GM12891 (cell line): ENCODE measurements around the gene TANGO6.

Source experiments
- PAX5 ChIP-seq: IDR thresholded peaks from 2 replicates; pipeline ENCODE4 v1.6.1; 2011; ENCODE audit warnings: low read length, moderate library complexity, mild to moderate bottlenecking; ENCODE audit not compliant: insufficient read depth, severe bottlenecking
- POLR2A ChIP-seq: IDR thresholded peaks from 2 replicates; pipeline ENCODE4 v1.6.1; 2011; ENCODE audit warnings: low read depth, low read length, control low read depth
- POLR2AphosphoS5 ChIP-seq: IDR thresholded peaks from 2 replicates; pipeline ENCODE4 v1.6.1; 2011; ENCODE audit warnings: low read depth, low read length, control low read depth
- SPI1 ChIP-seq: IDR thresholded peaks from 2 replicates; pipeline ENCODE4 v1.6.1; 2011; ENCODE audit warnings: low read depth, low read length, control low read depth
- TAF1 ChIP-seq: IDR thresholded peaks from 2 replicates; pipeline ENCODE4 v1.6.1; 2011; ENCODE audit warnings: low read depth, low read length, control low read depth

DNA sequence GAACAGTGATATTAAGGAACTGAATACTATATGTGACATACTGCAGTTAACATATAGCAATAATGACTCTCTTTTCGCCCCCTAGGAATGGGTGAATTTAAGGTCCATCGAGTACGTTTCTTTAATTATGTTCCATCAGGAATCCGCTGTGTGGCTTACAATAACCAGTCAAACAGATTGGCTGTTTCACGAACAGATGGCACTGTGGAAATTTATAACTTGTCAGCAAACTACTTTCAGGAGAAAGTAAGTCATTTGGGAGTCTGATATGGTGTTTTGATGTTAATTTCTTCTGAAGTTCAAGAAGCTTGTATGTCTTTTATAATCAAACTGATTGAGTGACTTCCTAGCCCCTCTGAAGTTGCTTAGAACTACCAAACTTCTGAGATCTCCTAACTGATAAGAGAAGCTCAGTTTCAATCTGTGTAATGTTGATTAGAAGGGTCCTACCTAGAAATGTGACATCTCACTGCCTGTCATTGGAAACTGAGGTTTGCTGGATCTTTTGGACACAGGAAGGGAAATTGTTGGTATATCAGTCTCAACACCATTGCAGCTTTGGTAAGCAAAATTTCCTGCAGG is 290.1 kb downstream of the TANGO6 start:
- no peak for TF ChIP-seq POLR2AphosphoS5
- TF ChIP-seq POLR2A: no peak
- no peak for TF ChIP-seq TAF1
- TF ChIP-seq PAX5: no peak
- TF ChIP-seq SPI1: no peak
